Smooth muscle cell (in vitro differentiated cells): Measurements from ENCODE around the gene SLC8A1. TPM values are rescaled to one million over a fixed set of nuclear protein-coding genes. Genes with fewer than 3 reads are reported as not detected.

Experiments
- DNase-seq: peaks from one replicate; lab custom pipeline; 2025; ENCODE audit not compliant: unreplicated experiment; lab: John Stamatoyannopoulos, UW
- H2AFZ ChIP-seq: fragments of 200-600 bp; sonication (generic); 2 replicates; pipeline ENCODE4 v1.6.0; 2016; ENCODE audit warnings: antibody characterized with exemption, low read depth, mild to moderate bottlenecking
- H3F3A ChIP-seq: fragments of 200-600 bp; sonication (generic); 2 replicates; pipeline ENCODE4 v1.6.0; 2017; ENCODE audit warnings: antibody characterized with exemption, low read depth
- H3K27ac ChIP-seq: fragments of 200-600 bp; sonication (generic); 2 replicates; pipeline ENCODE4 v1.5.1; 2016; ENCODE audit warnings: low read depth, mild to moderate bottlenecking
- H3K27me3 ChIP-seq: fragments of 200-600 bp; sonication (generic); 2 replicates; pipeline ENCODE4 v1.6.1; 2016; ENCODE audit warnings: low read depth, mild to moderate bottlenecking
- H3K36me3 ChIP-seq: fragments of 200-600 bp; sonication (generic); 2 replicates; pipeline ENCODE4 v1.5.1; 2016; ENCODE audit warnings: low read depth
- H3K4me1 ChIP-seq: fragments of 200-600 bp; sonication (generic); 2 replicates; pipeline ENCODE4 v1.5.1; 2016; ENCODE audit warnings: low read depth
- H3K4me2 ChIP-seq: fragments of 200-600 bp; sonication (generic); 2 replicates; pipeline ENCODE4 v1.6.0; 2016; ENCODE audit warnings: mild to moderate bottlenecking
- H3K4me3 ChIP-seq: fragments of 200-600 bp; sonication (generic); 2 replicates; pipeline ENCODE4 v1.5.1; 2016; ENCODE audit warnings: mild to moderate bottlenecking
- H3K79me2 ChIP-seq: fragments of 200-600 bp; sonication (generic); 2 replicates; pipeline ENCODE4 v1.6.0; 2016; ENCODE audit warnings: low read depth, mild to moderate bottlenecking
- H3K9ac ChIP-seq: fragments of 200-600 bp; sonication (generic); 2 replicates; pipeline ENCODE4 v1.6.0; 2016; ENCODE audit warnings: low read depth
- H3K9me3 ChIP-seq: fragments of 200-600 bp; sonication (generic); replicated peaks from 2 replicates; pipeline ENCODE4 v1.5.1; 2016; ENCODE audit warnings: low read depth
- H4K20me1 ChIP-seq: fragments of 200-600 bp; sonication (generic); 2 replicates; pipeline ENCODE4 v1.6.0; 2016; ENCODE audit warnings: low read depth
- WGBS: methylation state at CpG from one replicate; pipeline ENCODE4 v1.1.7; 2016; ENCODE audit warnings: low lambda C conversion rate; 5-methylcytosine and 5-hydroxymethylcytosine counted together
- polyA plus RNA-seq: library from polyadenylated mRNA; unstranded; fragments of >200 nt; fragmentation: Nextera tagmentation; extraction: Ambion mirVana; gene quantifications from 2 replicates; pipeline ENCODE4 v1.2.1, GENCODE V29; 2016
- total RNA-seq: library from RNA; depleted of rRNA; stranded (reverse); fragments of >200 nt; gene quantifications from 2 replicates; pipeline ENCODE4 v1.2.3, GENCODE V29; 2014
- TF ChIP-seq, protein P1 (sequence below): fragments of 200-600 bp; sonication (generic); IDR thresholded peaks from 2 replicates; pipeline ENCODE4 v1.5.1; 2017; ENCODE audit warnings: borderline replicate concordance, mild to moderate bottlenecking, antibody characterized with exemption; ENCODE audit not compliant: insufficient read depth, poor library complexity, severe bottlenecking

The SLC8A1 gene
- total and polyA plus RNA-seq, 2 experiments from 2014 or later = 1.1 to 5.3 TPM

GRCh38 chr2:40193670-40194026 is 258.2 kb downstream of the SLC8A1 start:
- H3K4me1 ChIP-seq = no peaks in the 10 kb centered on the region
- H3K9ac ChIP-seq = no peak overlapping the region
- H3K27me3 ChIP-seq = no peaks in the 10 kb centered on the region
- no peaks in the 10 kb centered on the region for H4K20me1 ChIP-seq
- H3F3A ChIP-seq = no peaks in the 10 kb centered on the region
- no peaks in the 10 kb centered on the region for H3K9me3 ChIP-seq
- no peak overlapping the region for H3K27ac ChIP-seq
- H3K36me3 ChIP-seq = no peaks in the 10 kb centered on the region
- H3K4me2 ChIP-seq = no peak overlapping the region
- no peak overlapping the region for H2AFZ ChIP-seq
- DNase-seq = no peak
- H3K4me3 ChIP-seq = no peak overlapping the region
- TF ChIP-seq, protein P1, sequence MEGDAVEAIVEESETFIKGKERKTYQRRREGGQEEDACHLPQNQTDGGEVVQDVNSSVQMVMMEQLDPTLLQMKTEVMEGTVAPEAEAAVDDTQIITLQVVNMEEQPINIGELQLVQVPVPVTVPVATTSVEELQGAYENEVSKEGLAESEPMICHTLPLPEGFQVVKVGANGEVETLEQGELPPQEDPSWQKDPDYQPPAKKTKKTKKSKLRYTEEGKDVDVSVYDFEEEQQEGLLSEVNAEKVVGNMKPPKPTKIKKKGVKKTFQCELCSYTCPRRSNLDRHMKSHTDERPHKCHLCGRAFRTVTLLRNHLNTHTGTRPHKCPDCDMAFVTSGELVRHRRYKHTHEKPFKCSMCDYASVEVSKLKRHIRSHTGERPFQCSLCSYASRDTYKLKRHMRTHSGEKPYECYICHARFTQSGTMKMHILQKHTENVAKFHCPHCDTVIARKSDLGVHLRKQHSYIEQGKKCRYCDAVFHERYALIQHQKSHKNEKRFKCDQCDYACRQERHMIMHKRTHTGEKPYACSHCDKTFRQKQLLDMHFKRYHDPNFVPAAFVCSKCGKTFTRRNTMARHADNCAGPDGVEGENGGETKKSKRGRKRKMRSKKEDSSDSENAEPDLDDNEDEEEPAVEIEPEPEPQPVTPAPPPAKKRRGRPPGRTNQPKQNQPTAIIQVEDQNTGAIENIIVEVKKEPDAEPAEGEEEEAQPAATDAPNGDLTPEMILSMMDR = no peak
- no peaks in the 10 kb centered on the region for H3K79me2 ChIP-seq

DNA sequence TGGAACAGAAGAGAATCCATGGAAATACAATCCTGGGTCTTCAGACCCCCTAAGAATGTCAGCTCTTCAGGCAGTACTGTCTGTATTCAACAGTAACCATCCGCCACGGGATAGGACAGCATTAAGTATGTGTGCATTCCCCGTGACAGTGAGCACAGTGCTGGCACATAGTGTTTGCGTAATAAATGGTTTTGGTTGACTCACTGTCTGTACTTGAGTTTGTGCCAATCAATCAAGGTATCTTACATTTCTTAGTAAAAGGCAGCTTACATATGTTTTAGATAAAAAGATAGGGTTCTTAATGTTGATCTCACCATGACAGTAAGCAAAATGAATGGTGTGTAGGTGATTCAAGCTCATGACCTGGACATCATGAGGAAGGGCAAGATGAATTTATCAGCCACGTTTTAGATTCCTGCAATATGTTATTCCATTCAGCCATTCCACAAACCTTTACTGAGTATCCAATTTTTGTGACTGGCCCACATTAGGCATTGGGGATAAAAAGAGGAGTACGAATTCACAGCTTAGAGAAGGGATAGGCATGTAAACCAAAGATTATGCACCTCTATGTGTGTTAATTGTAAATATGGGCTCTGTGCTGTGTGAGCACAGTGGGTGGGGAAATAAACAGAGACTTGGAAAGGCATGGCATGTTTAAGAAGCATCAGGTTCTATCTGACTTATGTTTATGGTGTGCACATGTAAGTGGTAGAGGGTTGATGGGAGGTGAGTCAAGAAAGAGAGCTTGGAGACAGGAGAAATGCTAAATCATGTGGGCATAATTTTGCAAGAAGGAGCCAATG is 258.8 kb downstream of the SLC8A1 start:
- Histone ChIP-seq H3K4me1 (no peaks in the 10 kb centered on the region), H3K79me2 (no peaks in the 10 kb centered on the region), H3K27ac (no peak overlapping the region), H3K4me3 (no peak overlapping the region), H3K27me3 (no peaks in the 10 kb centered on the region), H4K20me1 (no peaks in the 10 kb centered on the region), H2AFZ (no peak overlapping the region), H3K36me3 (no peaks in the 10 kb centered on the region), H3K4me2 (no peak overlapping the region), H3K9ac (no peak overlapping the region), H3K9me3 (no peaks in the 10 kb centered on the region), H3F3A (no peaks in the 10 kb centered on the region)
- 80% methylated on average over 6 of the region's 6 CpGs for WGBS
- DNase-seq = no peak
- TF ChIP-seq, protein P1 = no peak

DNA sequence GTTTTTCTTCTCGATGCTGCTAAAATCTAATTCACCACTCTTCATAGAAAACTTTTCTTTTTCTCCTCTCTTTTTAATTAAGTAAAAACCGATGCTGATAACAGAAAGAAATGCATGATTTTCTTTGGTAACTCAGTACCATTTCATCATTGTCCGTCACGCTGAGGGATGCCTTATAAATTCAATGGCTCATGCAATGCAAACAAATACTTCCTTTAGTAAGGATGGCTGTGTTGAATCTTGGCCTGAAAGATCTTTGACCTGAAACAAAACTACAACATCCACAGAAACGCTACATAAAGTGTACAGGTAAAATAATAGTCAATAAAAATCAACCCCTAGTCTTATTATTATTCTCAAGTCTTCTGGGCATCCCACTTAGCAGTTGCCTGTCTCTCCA is 261.4 kb downstream of the SLC8A1 start:
- WGBS = 88% methylated on average over 5 of the region's 5 CpGs
- TF ChIP-seq, protein P1 = no peak
- no peaks in the 10 kb centered on the region for H3K9me3 ChIP-seq

GRCh38 chr2:40189881-40190280 is 262.0 kb downstream of the SLC8A1 start:
- DNase-seq = no peak
- H3K4me1 ChIP-seq = no peaks in the 10 kb centered on the region
- no peak overlapping the region for H3K9ac ChIP-seq
- no peak overlapping the region for H3K4me2 ChIP-seq
- no peaks in the 10 kb centered on the region for H3F3A ChIP-seq
- WGBS = 97% methylated on average over 5 of the region's 5 CpGs
- H3K36me3 ChIP-seq = no peaks in the 10 kb centered on the region
- H3K9me3 ChIP-seq = no peaks in the 10 kb centered on the region
- H3K27ac ChIP-seq = no peak overlapping the region
- no peaks in the 10 kb centered on the region for H3K27me3 ChIP-seq
- no peak overlapping the region for H3K4me3 ChIP-seq
- no peaks in the 10 kb centered on the region for H4K20me1 ChIP-seq
- no peak overlapping the region for H2AFZ ChIP-seq
- H3K79me2 ChIP-seq = no peaks in the 10 kb centered on the region
- TF ChIP-seq, protein P1 = no peak

More for the DNA sequence above, 261.4 kb downstream of the SLC8A1 start:
- no peaks in the 10 kb centered on the region for H3K4me1 ChIP-seq
- H3K36me3 ChIP-seq = no peaks in the 10 kb centered on the region
- no peak overlapping the region for H3K4me2 ChIP-seq
- H3K27me3 ChIP-seq = no peaks in the 10 kb centered on the region
- H3K9ac ChIP-seq = no peak overlapping the region
- H3K4me3 ChIP-seq = no peak overlapping the region
- H3F3A ChIP-seq = no peaks in the 10 kb centered on the region
- H2AFZ ChIP-seq = no peak overlapping the region
- DNase-seq = no peak
- no peaks in the 10 kb centered on the region for H4K20me1 ChIP-seq
- H3K79me2 ChIP-seq = no peaks in the 10 kb centered on the region
- no peak overlapping the region for H3K27ac ChIP-seq
